ENCODE results near the gene CPVL.

The CPVL gene

GRCh38 chr7:29112721-29113120, 33.6 kb downstream of the CPVL start:
- TF ChIP-seq ZFX (IDR thresholded peaks at IDR 0.05) (no peak), CTCF (conservative IDR thresholded peaks at IDR 0.05) (no peak)
- H3K27ac ChIP-seq = no peak overlapping the region

DNA sequence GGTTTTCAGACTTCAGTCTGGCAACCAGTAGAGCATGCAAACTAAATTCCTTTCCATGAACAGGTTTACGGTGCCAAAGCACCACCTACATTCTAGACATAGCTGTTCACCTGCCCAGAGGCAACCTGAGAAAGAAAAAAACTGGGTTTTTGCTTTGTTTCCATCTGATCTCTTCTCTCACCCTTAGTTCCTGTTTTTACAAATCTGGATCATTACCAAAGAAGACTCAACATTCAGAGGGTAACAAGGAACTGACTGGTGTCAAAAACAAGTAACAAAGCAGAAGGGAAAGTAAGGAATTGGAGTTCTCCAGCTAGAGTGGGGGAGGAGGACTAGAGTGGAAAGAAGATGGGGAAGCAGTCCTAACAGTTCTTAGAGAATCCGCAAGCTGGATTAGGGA, 36.4 kb downstream of the CPVL start:
- no peak for TF ChIP-seq CTCF (conservative IDR thresholded peaks at IDR 0.05)
- TF ChIP-seq ZFX (IDR thresholded peaks at IDR 0.05) = no peak
- H3K27ac ChIP-seq = no peak overlapping the region

- TF ChIP-seq ZFX (IDR thresholded peaks at IDR 0.05) (no peak), CTCF (conservative IDR thresholded peaks at IDR 0.05) (no peak)
- no peak overlapping the region for H3K27ac ChIP-seq
These were observed 37.0 kb downstream of the CPVL start for GRCh38 chr7:29109358-29109757.

DNA sequence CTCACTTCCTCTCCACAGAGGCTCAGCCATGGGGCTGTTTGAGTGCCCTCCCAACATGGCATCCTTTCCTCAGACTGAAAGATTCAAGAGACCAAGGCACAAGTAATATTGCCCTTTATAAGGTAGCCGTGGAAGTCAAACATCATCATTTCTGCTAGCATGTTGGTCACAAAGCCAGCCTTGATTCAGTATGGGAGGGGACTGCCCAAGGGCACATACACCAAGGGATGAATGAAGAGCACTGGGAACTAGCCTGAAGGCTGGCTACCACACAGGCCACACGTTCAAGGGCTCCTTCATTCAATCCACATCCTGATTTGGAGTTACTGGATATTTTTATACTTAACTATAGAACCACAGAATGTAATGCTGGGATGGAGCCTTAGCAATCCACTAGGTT, 39.3 kb downstream of the CPVL start:
- H3K27ac ChIP-seq = no peak overlapping the region
- TF ChIP-seq ZFX (IDR thresholded peaks at IDR 0.05) (no peak), CTCF (conservative IDR thresholded peaks at IDR 0.05) (no peak)

DNA sequence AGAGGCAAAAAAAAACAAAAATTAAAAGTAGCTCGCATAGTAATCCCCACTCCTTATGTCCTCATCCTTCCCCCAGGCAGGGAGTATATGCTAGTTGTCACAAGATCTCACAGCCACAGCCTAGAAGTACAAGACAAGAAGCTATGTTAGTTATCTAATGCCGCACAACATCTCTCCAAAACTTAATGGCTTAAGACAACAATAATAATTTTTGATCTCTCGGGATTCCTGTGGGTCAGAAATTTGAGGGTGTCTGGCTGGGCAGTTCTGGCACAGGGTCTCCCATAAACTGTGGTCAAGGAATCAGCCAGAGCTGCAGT, 39.7 kb downstream of the CPVL start:
- TF ChIP-seq ZFX (IDR thresholded peaks at IDR 0.05) (no peak), CTCF (conservative IDR thresholded peaks at IDR 0.05) (peak; percentile 12)
- H3K27ac ChIP-seq = no peak overlapping the region

- TF ChIP-seq ZFX (IDR thresholded peaks at IDR 0.05) (no peak), CTCF (conservative IDR thresholded peaks at IDR 0.05) (peak; percentile 95)
- no peak overlapping the region for H3K27ac ChIP-seq
These were observed 40.3 kb downstream of the CPVL start for GRCh38 chr7:29105752-29106668.

DNA sequence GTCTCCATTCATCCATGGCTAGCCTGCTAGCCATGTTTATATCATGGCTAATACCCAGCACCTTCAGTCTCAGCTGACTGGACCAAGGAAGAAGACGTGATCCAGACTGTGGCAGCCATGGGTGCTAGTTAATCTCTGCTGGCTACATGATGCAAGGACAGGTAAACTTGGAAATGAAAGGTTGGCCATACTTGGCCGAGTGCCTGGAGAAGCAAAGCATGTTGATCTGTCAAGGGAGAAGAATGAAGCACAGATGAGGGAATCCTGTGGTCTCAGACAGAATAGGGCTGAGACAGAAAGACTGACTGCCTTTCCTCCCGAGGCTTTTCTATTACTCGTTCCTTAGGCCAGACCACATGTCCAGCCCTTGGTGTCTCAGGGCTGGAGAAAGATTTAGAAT, 41.1 kb downstream of the CPVL start:
- TF ChIP-seq CTCF (conservative IDR thresholded peaks at IDR 0.05) (no peak), ZFX (IDR thresholded peaks at IDR 0.05) (no peak)
- no peak overlapping the region for H3K27ac ChIP-seq

Data from C4-2B (cell line).